GM21360 (cell line): Measurements from ENCODE around the gene MRPS18A.

ENCODE experiments used
- ATAC-seq: cut with Tn5 transposase; IDR thresholded peaks from one replicate; pipeline ENCODE4 v1.9.1; 2021; ENCODE audit warnings: mild to moderate bottlenecking, moderate library complexity; ENCODE audit not compliant: unreplicated experiment

The MRPS18A gene

DNA sequence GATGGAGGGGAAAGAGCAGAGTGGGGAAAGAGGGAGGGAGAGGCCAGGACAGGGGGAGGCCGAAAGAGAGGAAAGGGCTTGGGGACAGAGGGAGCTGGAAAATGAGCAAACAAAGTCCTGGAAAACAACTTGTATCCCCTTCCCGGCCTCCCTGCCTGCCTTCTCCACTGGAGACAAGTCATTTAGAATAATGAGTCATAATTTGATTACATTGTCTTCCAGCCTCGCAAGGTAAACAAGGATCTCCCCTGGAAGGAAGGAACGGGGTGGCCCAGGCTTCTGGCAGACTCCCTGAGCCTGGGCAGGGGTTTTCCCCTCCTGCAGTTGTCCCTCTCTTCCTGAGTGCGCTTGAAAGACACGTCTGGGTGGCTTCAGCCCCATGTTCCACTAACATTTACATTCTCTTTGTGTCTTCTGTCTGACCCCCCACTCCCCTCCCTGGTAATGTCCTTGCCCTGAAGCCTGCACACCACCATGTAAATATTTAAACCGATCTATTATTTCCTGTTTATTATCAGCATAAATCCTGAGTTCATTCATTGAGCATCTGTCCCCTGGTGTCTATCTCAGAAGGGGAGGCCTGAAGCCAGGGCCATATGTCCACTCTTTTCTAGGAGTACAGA is 12.1 kb upstream of the MRPS18A start:
- ATAC-seq: no peak

DNA sequence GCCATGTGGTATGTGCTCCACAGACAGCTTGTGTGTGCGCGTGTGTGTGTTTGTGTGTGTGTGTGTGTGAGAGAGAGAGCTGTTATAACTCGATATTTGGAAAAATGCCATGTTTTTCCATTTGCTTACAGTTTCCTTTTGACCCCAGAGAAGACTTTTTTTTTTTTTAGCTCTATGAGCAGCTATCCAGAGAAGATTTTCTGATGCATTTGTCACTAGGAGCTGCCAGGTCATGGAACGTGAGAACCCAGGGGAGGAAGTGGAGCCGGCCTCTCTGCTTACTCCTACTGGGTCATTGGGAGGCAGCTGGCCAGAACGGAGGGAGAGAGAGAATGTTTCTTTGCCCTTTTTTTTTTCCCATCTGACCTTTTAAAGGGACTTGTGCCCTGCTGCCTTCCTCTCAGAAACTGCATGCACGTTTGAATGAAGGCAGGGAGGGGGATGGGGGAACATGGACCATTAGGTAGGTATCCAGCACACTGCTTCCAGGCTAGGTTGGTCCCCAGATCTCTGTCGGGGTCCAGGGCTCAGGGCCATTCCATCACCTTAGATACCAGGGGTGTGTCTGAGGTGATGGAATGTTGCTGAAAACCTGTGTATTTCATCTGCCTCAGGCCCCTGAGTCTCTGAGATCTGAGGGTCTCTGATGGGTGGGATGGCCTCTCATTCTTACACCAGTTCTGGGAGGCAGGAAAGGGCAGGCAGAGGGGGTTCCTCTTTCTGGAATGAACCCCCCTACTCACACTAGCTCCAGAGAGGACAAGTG is 11.2 kb upstream of the MRPS18A start:
- ATAC-seq: no peak

DNA sequence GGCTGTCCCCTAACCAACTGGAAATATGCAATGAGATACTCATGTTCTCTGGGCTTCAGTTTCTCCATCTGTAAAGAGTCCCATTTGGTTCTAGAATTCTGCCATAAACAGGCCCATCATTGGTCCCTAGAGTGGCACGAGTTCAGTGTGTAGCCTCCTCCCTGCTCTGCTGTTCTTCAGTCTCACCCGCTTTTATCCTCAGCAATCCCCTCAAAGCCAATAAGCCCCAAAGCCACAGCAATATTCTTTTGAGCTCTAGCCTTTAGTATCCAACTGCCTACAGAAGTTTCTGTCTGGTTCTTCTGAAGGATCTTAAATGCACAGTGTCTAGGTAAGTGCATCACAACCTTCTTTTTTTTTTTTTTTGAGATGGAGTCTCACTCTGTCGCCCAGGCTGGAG is 9.8 kb upstream of the MRPS18A start:
- ATAC-seq: no peak

GRCh38 chr6:43695967-43696291 is 8.3 kb upstream of the MRPS18A start:
- no peak for ATAC-seq

DNA sequence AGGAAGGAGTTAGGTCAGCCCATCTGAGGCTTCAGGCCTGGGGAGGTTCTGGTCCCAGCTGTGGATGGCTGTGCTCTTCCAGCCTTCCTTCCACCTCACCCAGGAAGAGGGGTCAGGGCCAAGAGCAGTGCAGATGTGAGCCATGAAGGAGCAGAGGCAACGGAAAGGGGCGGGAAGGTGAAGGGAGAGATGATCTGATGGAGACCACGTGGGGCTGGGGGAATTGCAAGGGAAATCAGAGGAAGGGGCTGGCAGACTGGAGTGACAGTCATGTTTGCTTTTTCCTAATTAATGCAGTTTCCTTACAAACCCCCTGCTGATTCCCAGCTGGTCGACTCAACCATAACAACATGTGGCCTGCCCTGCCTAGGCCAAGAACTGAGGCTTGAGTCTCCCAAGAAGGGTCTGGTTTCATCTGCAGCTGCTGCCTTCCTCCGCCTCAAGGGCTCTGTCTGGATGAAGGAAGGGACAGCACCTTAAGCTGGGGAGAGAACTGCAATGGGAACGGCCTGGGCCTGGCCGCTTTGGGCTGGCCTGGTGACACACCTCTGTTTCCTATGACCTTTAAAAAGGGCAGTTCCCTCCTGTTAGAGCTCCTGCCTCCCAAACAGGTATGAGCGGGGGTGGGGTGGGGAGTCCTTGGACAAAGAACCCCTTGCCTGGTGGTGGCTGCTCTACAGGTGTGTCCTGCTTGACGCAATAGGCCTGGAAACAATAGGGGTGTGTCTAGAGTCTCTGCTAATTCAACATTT is 7.8 kb upstream of the MRPS18A start:
- no peak for ATAC-seq

DNA sequence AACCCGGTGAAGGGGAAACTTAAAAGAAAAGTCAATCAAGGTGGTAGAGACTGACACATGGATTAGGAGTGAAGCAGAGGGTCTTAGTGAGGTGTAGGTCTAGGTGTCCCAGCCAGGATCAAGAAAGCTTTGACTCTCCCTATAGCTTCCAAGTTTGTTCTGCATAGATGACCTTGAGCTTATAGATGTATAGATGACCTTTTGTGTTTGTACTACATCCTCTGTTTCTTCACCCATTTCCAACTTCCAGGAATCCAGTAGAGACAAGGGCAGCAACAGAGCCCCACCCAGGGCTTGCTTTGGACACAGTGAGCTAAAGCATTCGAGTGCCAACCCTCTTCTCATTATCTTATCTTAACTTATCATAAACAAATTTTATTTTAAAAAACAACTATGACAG is 1.8 kb upstream of the MRPS18A start:
- ATAC-seq: no peak

- ATAC-seq: no peak
These were observed 533 bp downstream of the MRPS18A start for GRCh38 chr6:43687079-43687436.

- no peak for ATAC-seq
These were observed 3.7 kb downstream of the MRPS18A start for GRCh38 chr6:43683708-43684455.

GRCh38 chr6:43682724-43683429 is 4.7 kb downstream of the MRPS18A start:
- ATAC-seq: no peak

- ATAC-seq: no peak
These were observed 6.3 kb downstream of the MRPS18A start for GRCh38 chr6:43681303-43681702.

- ATAC-seq: no peak
These were observed 7.0 kb downstream of the MRPS18A start for GRCh38 chr6:43680308-43681200.

DNA sequence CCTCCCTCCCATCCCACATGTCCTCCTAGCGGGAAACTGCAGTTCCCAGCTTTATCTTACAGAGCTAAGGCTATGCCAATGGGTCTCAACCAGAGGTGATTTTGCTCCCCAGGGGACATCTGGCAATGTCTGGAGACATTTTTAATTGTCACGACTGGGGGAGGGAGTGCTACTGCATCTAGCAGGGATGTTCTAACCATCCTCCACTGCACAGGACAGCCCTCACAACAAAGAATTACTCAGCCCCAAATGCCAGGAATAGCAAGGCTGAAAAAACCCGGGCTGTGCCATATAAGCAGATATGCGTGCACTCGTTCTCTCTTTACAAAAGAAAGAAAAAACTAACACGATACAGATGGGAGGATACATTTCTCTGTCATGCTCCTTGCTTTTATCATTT is 8.5 kb downstream of the MRPS18A start:
- ATAC-seq: no peak

DNA sequence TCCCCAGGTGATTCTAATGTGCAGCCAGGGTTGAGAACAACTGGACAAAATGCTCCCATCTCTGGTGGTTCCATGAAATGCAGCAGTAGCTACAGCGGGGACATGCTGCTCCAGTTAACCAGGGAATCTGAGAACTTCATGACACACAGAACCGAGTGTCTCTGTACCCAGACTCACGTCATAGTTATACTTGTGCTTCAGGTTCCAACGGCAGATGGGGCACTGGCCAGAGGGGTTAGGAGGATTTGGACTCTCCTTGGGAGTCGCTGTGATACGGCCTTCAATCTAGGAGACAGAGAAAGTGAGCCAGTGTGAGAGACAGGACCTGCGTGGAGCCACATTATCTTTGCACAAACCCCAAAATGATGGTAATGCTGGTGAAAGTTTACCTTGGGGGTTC is 9.2 kb downstream of the MRPS18A start:
- ATAC-seq: no peak

DNA sequence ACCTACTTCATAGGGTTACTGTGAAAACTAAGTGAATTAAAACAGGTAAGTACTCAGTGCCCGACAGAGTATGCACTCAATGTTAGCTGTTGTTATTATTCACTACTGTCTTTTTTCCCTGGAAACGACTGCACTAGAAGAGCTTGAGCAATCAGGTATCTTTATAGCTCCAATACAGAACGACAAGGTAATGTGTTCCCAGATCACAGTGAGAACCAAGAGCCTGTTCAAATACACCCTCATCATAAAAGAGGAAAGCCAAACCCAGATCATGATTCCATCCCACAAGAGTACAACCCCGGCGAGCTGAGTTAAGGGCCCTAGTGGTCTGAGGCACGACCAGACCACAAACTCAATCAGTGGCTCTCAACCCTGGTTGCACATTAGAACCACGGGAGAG is 9.8 kb downstream of the MRPS18A start:
- ATAC-seq: no peak

GRCh38 chr6:43676962-43677606 is 10.5 kb downstream of the MRPS18A start:
- no peak for ATAC-seq

DNA sequence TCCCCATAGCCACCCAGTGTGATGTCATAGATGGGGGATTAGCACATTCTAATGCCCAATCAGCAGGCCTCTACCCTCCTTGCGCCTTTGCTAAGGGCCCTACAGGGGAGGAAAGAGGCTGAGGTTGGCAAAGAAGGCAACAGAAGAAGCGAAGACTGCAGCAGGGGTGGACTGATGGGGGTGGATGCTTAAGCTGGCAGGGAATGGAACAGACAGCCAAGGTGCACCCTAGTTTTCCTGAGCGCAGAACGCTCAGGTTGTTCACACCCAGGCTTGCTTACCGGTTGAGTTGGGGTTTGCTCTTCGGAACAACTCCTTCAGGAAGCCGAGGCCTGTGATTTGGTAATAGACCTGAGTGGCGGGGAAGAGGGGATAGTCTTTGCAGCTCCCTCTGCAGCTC is 12.7 kb downstream of the MRPS18A start:
- no peak for ATAC-seq

DNA sequence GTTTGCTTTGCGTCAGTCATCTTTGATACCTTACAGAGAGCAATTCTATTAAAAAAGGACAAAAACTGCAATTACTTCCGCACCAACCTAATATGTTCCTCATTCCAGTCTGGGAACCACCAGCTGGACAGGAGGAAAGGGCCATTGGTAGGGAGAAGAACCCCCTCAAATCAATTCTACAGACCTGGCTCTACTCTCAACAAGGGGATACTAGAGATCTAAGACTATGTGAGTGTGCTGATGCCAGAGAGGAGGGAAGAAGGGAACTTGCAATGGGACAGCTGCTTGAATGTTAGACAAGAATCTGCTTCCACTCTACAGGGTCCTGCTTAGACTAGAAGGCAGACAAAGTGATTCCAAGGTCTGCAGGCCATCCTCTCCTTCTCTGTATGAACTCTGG is 13.3 kb downstream of the MRPS18A start:
- ATAC-seq: no peak

- no peak for ATAC-seq
These were observed 14.0 kb downstream of the MRPS18A start for GRCh38 chr6:43673444-43674084.
